ENCODE measurements around the gene MORN1. TPM values are rescaled to one million over a fixed set of nuclear protein-coding genes. Genes with fewer than 3 reads are reported as not detected.

MORN1 gene
- total RNA-seq, 1 donor from 2014 or later: 35.3 TPM

GRCh38 chr1:2352897-2353550 lies 38.3 kb downstream of the MORN1 start:
- DNase-seq (ENCODE audit: low spot score, unreplicated experiment): no peak
- Mint-ChIP-seq H3K36me3 (ENCODE audit: insufficient read depth) (no peaks in the 10 kb centered on the region), H3K9me3 (ENCODE audit: low read depth) (no peaks in the 10 kb centered on the region), H3K4me1 (ENCODE audit: low read depth) (no peaks in the 10 kb centered on the region), H3K27ac (no peak overlapping the region), H3K4me3 (ENCODE audit: low read depth) (no peak overlapping the region), H3K27me3 (peaks cover 9% of the 10 kb centered on the region)
- no peak for TF ChIP-seq CTCF (IDR thresholded peaks at IDR 0.05; ENCODE audit: unreplicated experiment)

- no peak for TF ChIP-seq CTCF (IDR thresholded peaks at IDR 0.05; ENCODE audit: unreplicated experiment)
- Mint-ChIP-seq H3K4me3 (ENCODE audit: low read depth) (no peak overlapping the region), H3K27me3 (peaks cover 9% of the 10 kb centered on the region), H3K4me1 (ENCODE audit: low read depth) (no peaks in the 10 kb centered on the region), H3K36me3 (ENCODE audit: insufficient read depth) (no peaks in the 10 kb centered on the region), H3K9me3 (ENCODE audit: low read depth) (no peaks in the 10 kb centered on the region), H3K27ac (no peak overlapping the region)
- DNase-seq (ENCODE audit: low spot score, unreplicated experiment): no peak
Measured at GRCh38 chr1:2352341-2352896, 38.9 kb downstream of the MORN1 start.

- TF ChIP-seq CTCF (IDR thresholded peaks at IDR 0.05; ENCODE audit: unreplicated experiment): no peak
- H3K4me1 Mint-ChIP-seq (ENCODE audit: low read depth): no peaks in the 10 kb centered on the region
- peaks cover 9% of the 10 kb centered on the region for H3K27me3 Mint-ChIP-seq
- no peaks in the 10 kb centered on the region for H3K36me3 Mint-ChIP-seq (ENCODE audit: insufficient read depth)
- H3K4me3 Mint-ChIP-seq (ENCODE audit: low read depth): no peak overlapping the region
- H3K27ac Mint-ChIP-seq: no peak overlapping the region
- DNase-seq (ENCODE audit: low spot score, unreplicated experiment): no peak
- H3K9me3 Mint-ChIP-seq (ENCODE audit: low read depth): no peaks in the 10 kb centered on the region
Measured at GRCh38 chr1:2351723-2352122, 39.6 kb downstream of the MORN1 start.

- Mint-ChIP-seq H3K4me1 (ENCODE audit: low read depth) (no peaks in the 10 kb centered on the region), H3K27ac (no peak overlapping the region), H3K4me3 (ENCODE audit: low read depth) (no peak overlapping the region), H3K9me3 (ENCODE audit: low read depth) (no peaks in the 10 kb centered on the region), H3K27me3 (peaks cover 9% of the 10 kb centered on the region), H3K36me3 (ENCODE audit: insufficient read depth) (no peaks in the 10 kb centered on the region)
- TF ChIP-seq CTCF (IDR thresholded peaks at IDR 0.05; ENCODE audit: unreplicated experiment): no peak
- DNase-seq (ENCODE audit: low spot score, unreplicated experiment): no peak
Measured at GRCh38 chr1:2350911-2351655, 40.3 kb downstream of the MORN1 start.

- no peaks in the 10 kb centered on the region for H3K9me3 Mint-ChIP-seq (ENCODE audit: low read depth)
- no peak overlapping the region for H3K27ac Mint-ChIP-seq
- DNase-seq (ENCODE audit: low spot score, unreplicated experiment): no peak
- TF ChIP-seq CTCF (IDR thresholded peaks at IDR 0.05; ENCODE audit: unreplicated experiment): no peak
- no peaks in the 10 kb centered on the region for H3K4me1 Mint-ChIP-seq (ENCODE audit: low read depth)
- H3K4me3 Mint-ChIP-seq (ENCODE audit: low read depth): no peak overlapping the region
- peaks cover 9% of the 10 kb centered on the region for H3K27me3 Mint-ChIP-seq
- H3K36me3 Mint-ChIP-seq (ENCODE audit: insufficient read depth): no peaks in the 10 kb centered on the region
Measured at GRCh38 chr1:2350501-2350900, 40.9 kb downstream of the MORN1 start.
